Fibroblast of lung (primary cell): ENCODE measurements around the gene RAB31. TPM values are rescaled to one million over a fixed set of nuclear protein-coding genes. Genes with fewer than 3 reads are reported as not detected.

Experiments used
- DNase-seq, 2 donors: peaks; one replicate each; pipeline versions ENCODE4 v3.0.0 to v3.0.0-alpha.2; 2010; ENCODE audit warnings: low read depth in 2 of 2
- H2AFZ ChIP-seq: 2 replicates; pipeline ENCODE4 v1.5.1; 2012; ENCODE audit warnings: low read length, control low read depth, inconsistent platforms
- H3K27ac ChIP-seq: 2 replicates; pipeline ENCODE4 v1.5.1; 2011; ENCODE audit warnings: low read length, control low read depth; ENCODE audit not compliant: insufficient read depth
- H3K27me3 ChIP-seq: 2 replicates; pipeline ENCODE4 v1.5.1; 2011; ENCODE audit warnings: mild to moderate bottlenecking, low read length; ENCODE audit not compliant: control insufficient read depth, insufficient read depth
- H3K36me3 ChIP-seq: 2 replicates; pipeline ENCODE4 v1.5.1; 2011; ENCODE audit warnings: low read length; ENCODE audit not compliant: control insufficient read depth, insufficient read depth
- H3K4me1 ChIP-seq: 2 replicates; pipeline ENCODE4 v1.5.1; 2011; ENCODE audit warnings: low read length; ENCODE audit not compliant: control insufficient read depth, insufficient read depth; ENCODE audit errors: extremely low read depth
- H3K4me2 ChIP-seq: 2 replicates; pipeline ENCODE4 v1.5.1; 2011; ENCODE audit warnings: low read length, control low read depth; ENCODE audit not compliant: insufficient read depth; ENCODE audit errors: extremely low read depth
- H3K4me3 ChIP-seq, 4 experiments: fragments of 200-600 bp in 1 of 4; sonication (generic) in 1 of 4; replicated peaks in 1 of 4; 2 replicates each; pipeline ENCODE4 v1.5.1; 2011 to 2016; ENCODE audit warnings: low read length in 4 of 4, low read depth in 3 of 4, mild to moderate bottlenecking in 3 of 4, control low read depth in 2 of 4, inconsistent platforms in 1 of 4, mixed read lengths in 1 of 4; ENCODE audit not compliant: insufficient read depth in 1 of 4; ENCODE audit errors: control extremely low read depth in 1 of 4
- H3K79me2 ChIP-seq: 2 replicates; pipeline ENCODE4 v1.5.1; 2012; ENCODE audit warnings: mild to moderate bottlenecking, low read length, inconsistent platforms; ENCODE audit not compliant: control insufficient read depth, insufficient read depth
- H3K9ac ChIP-seq: 2 replicates; pipeline ENCODE4 v1.5.1; 2011; ENCODE audit warnings: mild to moderate bottlenecking, low read length, control low read depth; ENCODE audit not compliant: insufficient read depth
- H3K9me3 ChIP-seq: 2 replicates; pipeline ENCODE4 v1.5.1; 2012; ENCODE audit warnings: low read depth, low read length; ENCODE audit not compliant: control insufficient read depth, insufficient read depth
- H4K20me1 ChIP-seq: 2 replicates; pipeline ENCODE4 v1.5.1; 2011; ENCODE audit warnings: low read length; ENCODE audit not compliant: control insufficient read depth, insufficient read depth; ENCODE audit errors: extremely low read depth
- CTCF ChIP-seq, 2 donors: IDR thresholded peaks in 1 of 2; conservative IDR thresholded peaks in 1 of 2; 1 replicate in 1 of 2; 2 replicates in 1 of 2; pipeline ENCODE4 v1.5.1; 2011 to 2012; ENCODE audit warnings: low read length in 2 of 2, control low read depth in 1 of 2, inconsistent platforms in 1 of 2, low read depth in 1 of 2, mild to moderate bottlenecking in 1 of 2
- EZH2 ChIP-seq: IDR thresholded peaks from 2 replicates; pipeline ENCODE4 v1.5.1; 2012; ENCODE audit warnings: low read length, control low read depth, mild to moderate bottlenecking; ENCODE audit errors: missing control alignments
- polyA plus RNA-seq, 2 donors: library from polyadenylated mRNA; depleted of rRNA in 1 of 2; stranded (reverse) in 1 of 2; unstranded in 1 of 2; fragments of >200 nt; gene quantifications; 2 replicates each; pipeline ENCODE4 v1.2.1, GENCODE V29; 2011 to 2012; ENCODE audit warnings: missing spikeins in 1 of 2
- total RNA-seq: library from RNA; depleted of rRNA; stranded (reverse); fragments of >200 nt; gene quantifications from 2 replicates; pipeline ENCODE4 v1.2.1, GENCODE V29; 2014

Gene RAB31
- total and polyA plus RNA-seq, 2 donors (not counting 1 experiment from before 2014, with no cell fraction given), result 29.6 to 47.1 TPM

GRCh38 chr18:9706081-9706935 is 1.8 kb upstream of the RAB31 start:
- no peak overlapping the region for H2AFZ ChIP-seq
- H3K4me3 ChIP-seq, result no peak overlapping the region
- peaks cover 6% of the 10 kb centered on the region for H3K4me1 ChIP-seq
- no peaks in the 10 kb centered on the region for H3K27me3 ChIP-seq
- DNase-seq, result no peak
- no peak for TF ChIP-seq CTCF (conservative IDR thresholded peaks at IDR 0.05 in 1 of 2, IDR thresholded peaks at IDR 0.05 in 1 of 2; ENCODE audit: low read depth in 1 of 2, low read length in 2 of 2)
- no peak for TF ChIP-seq EZH2
- no peaks in the 10 kb centered on the region for H3K9me3 ChIP-seq
- no peak overlapping the region for H3K9ac ChIP-seq
- no peak overlapping the region for H3K27ac ChIP-seq
- H3K79me2 ChIP-seq, result no peaks in the 10 kb centered on the region
- no peaks in the 10 kb centered on the region for H3K36me3 ChIP-seq
- no peak overlapping the region for H3K4me2 ChIP-seq
- no peaks in the 10 kb centered on the region for H4K20me1 ChIP-seq

- H3K27ac ChIP-seq, result peak overlapping the region; percentile 65
- DNase-seq, result peak; percentile 46 to 48
- H3K9ac ChIP-seq, result peak overlapping the region; percentile 77
- no peaks in the 10 kb centered on the region for H3K36me3 ChIP-seq
- no peaks in the 10 kb centered on the region for H3K9me3 ChIP-seq
- H3K79me2 ChIP-seq, result no peaks in the 10 kb centered on the region
- H3K4me3 ChIP-seq, result peak overlapping the region; percentile 42 to 81 (median 56)
- TF ChIP-seq EZH2, result no peak
- no peak for TF ChIP-seq CTCF (conservative IDR thresholded peaks at IDR 0.05 in 1 of 2, IDR thresholded peaks at IDR 0.05 in 1 of 2; ENCODE audit: low read depth in 1 of 2, low read length in 2 of 2)
- H3K27me3 ChIP-seq, result no peaks in the 10 kb centered on the region
- peak overlapping the region; percentile 84 for H3K4me2 ChIP-seq
- no peaks in the 10 kb centered on the region for H4K20me1 ChIP-seq
- H2AFZ ChIP-seq, result peak overlapping the region; percentile 79
- peaks cover 9% of the 10 kb centered on the region for H3K4me1 ChIP-seq
Measured at GRCh38 chr18:9707381-9708056, 582 bp upstream of the RAB31 start.

GRCh38 chr18:9708434-9709303 is 568 bp downstream of the RAB31 start:
- peak overlapping the region; percentile 56 for H3K27ac ChIP-seq
- H3K4me2 ChIP-seq, result peak overlapping the region; percentile 67
- H4K20me1 ChIP-seq, result no peaks in the 10 kb centered on the region
- TF ChIP-seq EZH2 (no peak), CTCF (conservative IDR thresholded peaks at IDR 0.05 in 1 of 2, IDR thresholded peaks at IDR 0.05 in 1 of 2; ENCODE audit: low read depth in 1 of 2, low read length in 2 of 2) (no peak)
- peak overlapping the region; percentile 84 for H3K9ac ChIP-seq
- no peaks in the 10 kb centered on the region for H3K36me3 ChIP-seq
- peaks cover 9% of the 10 kb centered on the region for H3K4me1 ChIP-seq
- H3K79me2 ChIP-seq, result peaks cover under 1% of the 10 kb centered on the region
- H3K27me3 ChIP-seq, result no peaks in the 10 kb centered on the region
- H3K9me3 ChIP-seq, result no peaks in the 10 kb centered on the region
- peak overlapping the region; percentile 79 to 81 (median 80) for H3K4me3 ChIP-seq
- peak overlapping the region; percentile 47 for H2AFZ ChIP-seq
- DNase-seq, result no peak
